Breast epithelium (tissue), 3 donors: ENCODE data around the gene PAK2.

Experiments used
- POLR2A ChIP-seq: fragments of 450-650 bp; IDR thresholded peaks from one replicate; pipeline ENCODE4 v1.6.1; 2016; ENCODE audit warnings: antibody characterized with exemption, mild to moderate bottlenecking, moderate library complexity
- TF ChIP-seq, protein P1 (sequence below), 3 donors: fragments of 450-650 bp; IDR thresholded peaks; one replicate each; pipeline ENCODE4 v1.5.1; 2016 to 2017; ENCODE audit warnings: antibody characterized with exemption in 3 of 3, mild to moderate bottlenecking in 3 of 3, moderate library complexity in 3 of 3

GRCh38 chr3:196735751-196736150 lies 3.9 kb upstream of the PAK2 start:
- TF ChIP-seq, protein P1, sequence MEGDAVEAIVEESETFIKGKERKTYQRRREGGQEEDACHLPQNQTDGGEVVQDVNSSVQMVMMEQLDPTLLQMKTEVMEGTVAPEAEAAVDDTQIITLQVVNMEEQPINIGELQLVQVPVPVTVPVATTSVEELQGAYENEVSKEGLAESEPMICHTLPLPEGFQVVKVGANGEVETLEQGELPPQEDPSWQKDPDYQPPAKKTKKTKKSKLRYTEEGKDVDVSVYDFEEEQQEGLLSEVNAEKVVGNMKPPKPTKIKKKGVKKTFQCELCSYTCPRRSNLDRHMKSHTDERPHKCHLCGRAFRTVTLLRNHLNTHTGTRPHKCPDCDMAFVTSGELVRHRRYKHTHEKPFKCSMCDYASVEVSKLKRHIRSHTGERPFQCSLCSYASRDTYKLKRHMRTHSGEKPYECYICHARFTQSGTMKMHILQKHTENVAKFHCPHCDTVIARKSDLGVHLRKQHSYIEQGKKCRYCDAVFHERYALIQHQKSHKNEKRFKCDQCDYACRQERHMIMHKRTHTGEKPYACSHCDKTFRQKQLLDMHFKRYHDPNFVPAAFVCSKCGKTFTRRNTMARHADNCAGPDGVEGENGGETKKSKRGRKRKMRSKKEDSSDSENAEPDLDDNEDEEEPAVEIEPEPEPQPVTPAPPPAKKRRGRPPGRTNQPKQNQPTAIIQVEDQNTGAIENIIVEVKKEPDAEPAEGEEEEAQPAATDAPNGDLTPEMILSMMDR (IDR thresholded peaks at IDR 0.05), result no peak
- no peak for TF ChIP-seq POLR2A
